ENCODE results near the gene STK32C.
"Not testable (repeated sequence)": the region's sequence is repeated elsewhere in the genome, so short reads cannot be mapped to it uniquely, and the experiment has no call there.

The STK32C gene

GRCh38 chr10:132338876-132339275, 31.1 kb upstream of the STK32C start:
- H3K36me3 ChIP-seq (ENCODE audit: insufficient read depth, low read length): no peaks in the 10 kb centered on the region
- no peak overlapping the region for H3K27ac ChIP-seq (ENCODE audit: low read depth, low read length)
- no peaks in the 10 kb centered on the region for H3K4me1 ChIP-seq (ENCODE audit: control insufficient read depth, insufficient read depth, low read length, unreplicated experiment)
- no peaks in the 10 kb centered on the region for H3K27me3 ChIP-seq (ENCODE audit: insufficient read depth, low read length)
- no peaks in the 10 kb centered on the region for H3K79me2 ChIP-seq (ENCODE audit: control insufficient read depth, insufficient read depth, low read length, unreplicated experiment)
- H3K4me3 ChIP-seq (ENCODE audit: low read depth, low read length): no peak overlapping the region
- no peak overlapping the region for H2AFZ ChIP-seq (ENCODE audit: low read length, unreplicated experiment)

GRCh38 chr10:132337854-132338253, 30.1 kb upstream of the STK32C start:
- H2AFZ ChIP-seq (ENCODE audit: low read length, unreplicated experiment); H3K27me3 ChIP-seq (ENCODE audit: insufficient read depth, low read length); H3K27ac ChIP-seq (ENCODE audit: low read depth, low read length); H3K4me1 ChIP-seq (ENCODE audit: control insufficient read depth, insufficient read depth, low read length, unreplicated experiment); H3K36me3 ChIP-seq (ENCODE audit: insufficient read depth, low read length); H3K4me3 ChIP-seq (ENCODE audit: low read depth, low read length); H3K79me2 ChIP-seq (ENCODE audit: control insufficient read depth, insufficient read depth, low read length, unreplicated experiment): not testable (repeated sequence)

- Histone ChIP-seq H3K36me3 (ENCODE audit: insufficient read depth, low read length) (no peaks in the 10 kb centered on the region), H2AFZ (ENCODE audit: low read length, unreplicated experiment) (no peak overlapping the region), H3K4me3 (ENCODE audit: low read depth, low read length) (peak overlapping the region; percentile 49; the same call in 1 of the 2 replicates), H3K4me1 (ENCODE audit: control insufficient read depth, insufficient read depth, low read length, unreplicated experiment) (peaks cover 6% of the 10 kb centered on the region), H3K79me2 (ENCODE audit: control insufficient read depth, insufficient read depth, low read length, unreplicated experiment) (no peaks in the 10 kb centered on the region), H3K27me3 (ENCODE audit: insufficient read depth, low read length) (no peaks in the 10 kb centered on the region), H3K27ac (ENCODE audit: low read depth, low read length) (no peak overlapping the region)
Observed at GRCh38 chr10:132336919-132337407, 29.2 kb upstream of the STK32C start.

GRCh38 chr10:132336064-132336746, 28.5 kb upstream of the STK32C start:
- Histone ChIP-seq H3K4me3 (ENCODE audit: low read depth, low read length) (no peak overlapping the region), H3K27ac (ENCODE audit: low read depth, low read length) (no peak overlapping the region), H3K79me2 (ENCODE audit: control insufficient read depth, insufficient read depth, low read length, unreplicated experiment) (peaks cover 4% of the 10 kb centered on the region), H3K27me3 (ENCODE audit: insufficient read depth, low read length) (no peaks in the 10 kb centered on the region), H2AFZ (ENCODE audit: low read length, unreplicated experiment) (no peak overlapping the region), H3K36me3 (ENCODE audit: insufficient read depth, low read length) (no peaks in the 10 kb centered on the region), H3K4me1 (ENCODE audit: control insufficient read depth, insufficient read depth, low read length, unreplicated experiment) (peaks cover 6% of the 10 kb centered on the region)

GRCh38 chr10:132335189-132336063, 27.7 kb upstream of the STK32C start:
- no peak overlapping the region for H3K27ac ChIP-seq (ENCODE audit: low read depth, low read length)
- no peaks in the 10 kb centered on the region for H3K36me3 ChIP-seq (ENCODE audit: insufficient read depth, low read length)
- peaks cover 6% of the 10 kb centered on the region for H3K4me1 ChIP-seq (ENCODE audit: control insufficient read depth, insufficient read depth, low read length, unreplicated experiment)
- no peaks in the 10 kb centered on the region for H3K27me3 ChIP-seq (ENCODE audit: insufficient read depth, low read length)
- no peak overlapping the region for H2AFZ ChIP-seq (ENCODE audit: low read length, unreplicated experiment)
- H3K4me3 ChIP-seq (ENCODE audit: low read depth, low read length): no peak overlapping the region
- peaks cover 11% of the 10 kb centered on the region for H3K79me2 ChIP-seq (ENCODE audit: control insufficient read depth, insufficient read depth, low read length, unreplicated experiment)

GRCh38 chr10:132334631-132335188, 27.0 kb upstream of the STK32C start:
- H3K4me3 ChIP-seq (ENCODE audit: low read depth, low read length): no peak overlapping the region
- H2AFZ ChIP-seq (ENCODE audit: low read length, unreplicated experiment): no peak overlapping the region
- no peaks in the 10 kb centered on the region; the same call in 1 of the 2 replicates for H3K36me3 ChIP-seq (ENCODE audit: insufficient read depth, low read length)
- H3K4me1 ChIP-seq (ENCODE audit: control insufficient read depth, insufficient read depth, low read length, unreplicated experiment): peaks cover 9% of the 10 kb centered on the region
- H3K79me2 ChIP-seq (ENCODE audit: control insufficient read depth, insufficient read depth, low read length, unreplicated experiment): peaks cover 18% of the 10 kb centered on the region
- no peak overlapping the region for H3K27ac ChIP-seq (ENCODE audit: low read depth, low read length)
- H3K27me3 ChIP-seq (ENCODE audit: insufficient read depth, low read length): no peaks in the 10 kb centered on the region

GRCh38 chr10:132333386-132333785, 25.6 kb upstream of the STK32C start:
- Histone ChIP-seq H3K79me2 (ENCODE audit: control insufficient read depth, insufficient read depth, low read length, unreplicated experiment) (peaks cover 31% of the 10 kb centered on the region), H2AFZ (ENCODE audit: low read length, unreplicated experiment) (no peak overlapping the region), H3K27me3 (ENCODE audit: insufficient read depth, low read length) (no peaks in the 10 kb centered on the region), H3K27ac (ENCODE audit: low read depth, low read length) (no peak overlapping the region), H3K4me3 (ENCODE audit: low read depth, low read length) (no peak overlapping the region; the same call in 1 of the 2 replicates), H3K4me1 (ENCODE audit: control insufficient read depth, insufficient read depth, low read length, unreplicated experiment) (peaks cover 18% of the 10 kb centered on the region), H3K36me3 (ENCODE audit: insufficient read depth, low read length) (no peaks in the 10 kb centered on the region; the same call in 1 of the 2 replicates)

- peaks cover 19% of the 10 kb centered on the region for H3K4me1 ChIP-seq (ENCODE audit: control insufficient read depth, insufficient read depth, low read length, unreplicated experiment)
- H3K36me3 ChIP-seq (ENCODE audit: insufficient read depth, low read length): no peaks in the 10 kb centered on the region; the same call in 1 of the 2 replicates
- peaks cover 39% of the 10 kb centered on the region for H3K79me2 ChIP-seq (ENCODE audit: control insufficient read depth, insufficient read depth, low read length, unreplicated experiment)
- peak overlapping the region; percentile 79 for H3K4me3 ChIP-seq (ENCODE audit: low read depth, low read length)
- no peaks in the 10 kb centered on the region for H3K27me3 ChIP-seq (ENCODE audit: insufficient read depth, low read length)
- H3K27ac ChIP-seq (ENCODE audit: low read depth, low read length): no peak overlapping the region
- peak overlapping the region; percentile 65 for H2AFZ ChIP-seq (ENCODE audit: low read length, unreplicated experiment)
Observed at GRCh38 chr10:132332433-132332754, 24.6 kb upstream of the STK32C start.

GRCh38 chr10:132331601-132332432, 24.1 kb upstream of the STK32C start, which contains the start of gene LRRC27:
Gene LRRC27 (plus strand): TSS chr10:132332193. CDS start chr10:132333525, 1,332 bp downstream.
- Histone ChIP-seq H3K36me3 (ENCODE audit: insufficient read depth, low read length) (peaks cover under 1% of the 10 kb centered on the region), H3K4me3 (ENCODE audit: low read depth, low read length) (peak within 1 kb of the TSS; percentile 87), H3K4me1 (ENCODE audit: control insufficient read depth, insufficient read depth, low read length, unreplicated experiment) (peaks cover 19% of the 10 kb centered on the region), H3K27ac (ENCODE audit: low read depth, low read length) (peak within 1 kb of the TSS; percentile 3; the same call in 1 of the 2 replicates), H3K27me3 (ENCODE audit: insufficient read depth, low read length) (no peaks in the 10 kb centered on the region), H2AFZ (ENCODE audit: low read length, unreplicated experiment) (peak within 1 kb of the TSS; percentile 65), H3K79me2 (ENCODE audit: control insufficient read depth, insufficient read depth, low read length, unreplicated experiment) (peaks cover 42% of the 10 kb centered on the region)

- H2AFZ ChIP-seq (ENCODE audit: low read length, unreplicated experiment): no peak overlapping the region
- peak overlapping the region; percentile 87 for H3K4me3 ChIP-seq (ENCODE audit: low read depth, low read length)
- H3K27me3 ChIP-seq (ENCODE audit: insufficient read depth, low read length): no peaks in the 10 kb centered on the region
- H3K36me3 ChIP-seq (ENCODE audit: insufficient read depth, low read length): peaks cover 8% of the 10 kb centered on the region
- H3K4me1 ChIP-seq (ENCODE audit: control insufficient read depth, insufficient read depth, low read length, unreplicated experiment): peaks cover 19% of the 10 kb centered on the region
- peak overlapping the region; percentile 17 for H3K27ac ChIP-seq (ENCODE audit: low read depth, low read length)
- H3K79me2 ChIP-seq (ENCODE audit: control insufficient read depth, insufficient read depth, low read length, unreplicated experiment): peaks cover 51% of the 10 kb centered on the region
Observed at GRCh38 chr10:132330486-132330833, 22.7 kb upstream of the STK32C start.

Measured in ACC112 (cell line).